SW 1271 (cell line): Measurements from ENCODE around the gene AK5.

Experiments used
- DNase-seq, 2 experiments: peaks; one replicate each; lab custom pipeline; 2025; lab: John Stamatoyannopoulos, UW

Gene AK5

DNA sequence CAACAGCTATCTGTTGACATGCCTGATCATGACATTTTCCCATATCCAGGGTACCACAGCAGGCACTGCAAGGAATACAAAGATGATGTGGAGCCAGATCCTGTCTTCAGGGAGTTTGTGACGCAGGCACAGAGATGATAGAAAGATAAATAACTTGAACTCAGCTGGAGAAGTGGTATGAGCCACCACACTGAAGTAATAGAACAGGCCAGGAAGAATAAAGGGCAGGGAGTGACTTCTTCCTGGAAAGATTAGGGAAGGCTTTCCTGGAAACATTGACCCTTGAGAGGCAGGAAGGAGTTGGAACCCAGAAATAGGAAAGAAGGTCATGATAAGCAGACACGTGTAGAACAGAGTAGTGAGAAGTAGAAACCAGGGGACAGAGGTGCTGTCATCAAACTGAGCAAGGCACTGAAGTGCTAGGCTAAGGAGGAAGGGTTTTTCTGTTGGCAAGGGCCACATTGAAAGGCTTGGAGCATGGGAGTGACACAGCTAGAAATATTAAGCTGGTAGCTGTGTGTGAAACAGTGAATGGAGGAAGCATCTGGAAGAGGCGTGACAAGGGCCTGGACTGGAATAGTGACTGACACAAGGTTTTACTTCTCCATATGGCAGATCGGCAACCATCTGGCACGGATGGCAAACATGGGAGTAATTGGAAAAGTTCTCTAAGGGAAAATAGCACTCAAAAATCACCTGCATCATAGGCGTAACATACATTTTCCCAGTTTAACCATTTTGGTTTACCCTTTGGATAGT is 68.4 kb downstream of the AK5 start:
- no peak for DNase-seq

DNA sequence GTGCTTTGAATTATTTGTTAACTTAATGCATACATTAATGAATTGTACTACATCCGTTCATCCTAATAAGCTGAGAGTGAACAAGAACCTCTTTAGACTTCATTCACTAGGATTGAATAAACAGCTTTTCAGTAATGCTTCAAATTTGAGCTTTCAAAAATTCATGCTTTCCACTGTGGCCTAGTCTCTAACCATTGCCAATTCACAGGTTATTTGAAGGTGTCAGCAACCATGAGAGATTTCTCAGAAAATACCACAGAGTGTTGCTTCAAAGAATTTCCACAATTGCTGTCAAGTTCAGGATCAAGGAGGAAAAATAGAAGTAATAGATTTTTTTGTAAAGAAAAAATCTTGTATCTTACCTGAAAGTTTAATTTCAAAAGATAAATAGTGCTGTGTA is 72.7 kb downstream of the AK5 start:
- no peak for DNase-seq

DNA sequence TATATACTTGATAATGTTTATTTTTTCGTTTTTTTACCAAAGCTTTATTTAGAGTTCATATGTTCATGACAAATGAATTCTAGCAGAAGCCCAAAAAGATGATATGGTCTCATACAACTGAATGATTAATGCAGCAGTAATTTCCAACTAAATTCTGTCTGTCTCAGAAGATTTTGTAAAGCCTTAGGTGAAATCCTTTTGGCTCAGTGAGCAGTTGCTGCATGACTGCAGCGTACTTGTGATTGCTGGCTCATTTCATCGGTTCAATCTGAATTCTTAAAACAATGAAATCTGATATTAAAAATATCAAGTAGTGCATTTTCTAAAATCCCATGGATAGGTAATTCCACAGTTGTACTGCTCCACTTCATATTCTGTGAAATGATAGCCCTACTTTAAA is 73.2 kb downstream of the AK5 start:
- no peak for DNase-seq

DNA sequence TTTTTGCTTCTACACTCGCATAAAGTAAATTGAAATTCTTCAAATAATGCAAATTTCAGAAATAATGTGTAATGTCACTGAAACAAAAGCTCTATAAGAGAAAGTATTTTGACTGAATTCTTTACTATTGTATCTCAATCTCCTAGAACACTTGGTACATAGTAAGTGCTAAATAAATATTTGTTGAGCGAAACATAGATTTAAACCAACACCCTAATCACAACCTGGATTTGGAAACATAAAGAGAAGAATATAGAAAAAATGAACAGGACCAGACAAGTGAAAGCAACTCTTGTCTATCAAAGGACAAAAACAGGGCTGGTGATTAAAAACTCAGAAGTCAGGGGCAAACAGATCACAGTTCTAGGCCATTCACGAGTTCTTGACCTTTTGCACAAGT is 74.3 kb downstream of the AK5 start:
- DNase-seq, result no peak

DNA sequence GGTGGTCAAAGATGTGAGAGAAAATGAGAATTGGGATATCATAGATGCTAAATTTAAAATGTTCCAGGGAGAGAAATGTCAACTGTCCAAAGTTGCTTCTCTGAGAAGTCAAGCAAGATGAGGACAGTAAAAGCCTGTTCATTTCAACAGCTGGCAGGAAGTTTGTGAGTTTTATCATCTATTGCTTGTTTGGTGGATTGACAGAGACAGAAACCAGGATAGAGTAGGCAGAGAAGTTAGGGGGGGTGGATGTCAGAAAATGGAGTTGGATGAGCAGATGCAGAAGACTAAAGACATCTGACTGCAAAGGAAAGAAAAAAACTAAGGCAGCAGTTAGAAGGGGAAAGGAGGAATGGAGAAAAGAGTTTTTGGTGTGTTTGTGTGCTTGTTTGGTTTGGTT is 78.4 kb downstream of the AK5 start:
- DNase-seq, result no peak

DNA sequence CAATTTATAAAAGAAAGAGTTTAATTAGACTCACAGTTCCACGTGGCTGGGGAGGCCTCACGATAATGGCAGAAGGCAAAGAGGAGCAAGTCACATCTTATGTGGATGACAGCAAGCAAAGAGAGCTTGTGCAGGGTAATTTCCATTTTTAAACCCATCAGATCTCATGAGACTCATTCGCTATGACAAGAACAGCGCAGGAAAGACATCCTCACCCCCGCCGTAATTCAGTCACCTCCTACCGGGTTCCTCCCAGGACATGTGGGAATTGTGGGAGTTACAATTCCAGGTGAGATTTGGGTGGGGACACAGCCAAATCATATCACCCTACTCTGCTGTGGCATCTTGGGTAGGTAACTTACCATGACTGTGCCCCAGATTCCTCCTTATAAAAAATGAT is 79.8 kb downstream of the AK5 start:
- no peak for DNase-seq

DNA sequence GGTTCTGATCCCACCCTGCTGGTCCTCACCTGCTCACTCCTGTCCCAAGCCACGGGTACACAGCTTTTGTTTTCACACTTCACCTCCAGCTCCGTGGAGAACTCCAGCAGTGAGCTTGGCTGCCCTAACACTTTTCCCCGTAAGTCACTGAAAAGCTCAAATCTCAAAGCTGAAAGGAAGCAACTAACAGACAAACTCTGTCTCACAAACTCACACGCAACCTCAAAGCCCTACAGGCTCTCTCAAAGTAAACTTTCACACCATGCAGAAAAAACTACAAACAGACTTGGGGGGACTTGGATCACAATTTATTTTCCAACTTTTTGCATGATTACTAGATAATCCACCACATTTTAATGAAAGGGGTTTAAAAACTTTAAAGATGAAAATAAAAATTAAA is 88.3 kb downstream of the AK5 start:
- no peak for DNase-seq

DNA sequence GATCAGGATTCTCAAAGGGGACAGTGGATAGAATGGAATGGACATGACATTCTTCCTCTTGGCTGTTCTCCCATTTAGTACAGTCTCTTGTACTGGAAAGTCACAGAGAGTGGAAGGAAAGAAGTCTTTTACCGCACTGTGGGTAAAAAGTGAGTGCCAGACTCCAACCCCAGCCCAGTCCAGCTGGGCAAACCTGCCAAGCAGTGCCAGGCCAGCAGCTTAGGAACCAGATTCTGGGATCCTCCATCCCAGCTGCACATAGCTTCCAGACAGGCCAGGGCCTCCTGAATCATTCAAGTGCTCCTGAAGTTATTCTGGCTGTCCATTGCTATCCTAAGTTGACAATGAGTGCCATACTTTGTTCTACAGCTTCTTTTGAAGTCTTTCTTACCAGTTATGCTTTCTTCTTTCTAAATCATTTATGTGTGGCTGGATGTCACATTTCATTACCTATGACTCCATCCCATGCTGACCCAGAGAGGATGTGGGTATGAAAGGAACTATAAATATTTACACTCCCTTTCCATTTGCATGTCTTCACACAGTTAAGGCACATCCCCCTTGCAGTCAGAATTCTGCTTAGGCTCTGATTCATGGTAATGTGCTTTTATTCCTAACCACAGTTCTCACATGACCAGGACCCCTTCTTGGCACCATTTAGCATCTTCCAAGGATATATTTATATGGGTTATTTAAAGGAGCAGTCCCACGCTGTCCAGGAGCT is 88.9 kb downstream of the AK5 start:
- no peak for DNase-seq

DNA sequence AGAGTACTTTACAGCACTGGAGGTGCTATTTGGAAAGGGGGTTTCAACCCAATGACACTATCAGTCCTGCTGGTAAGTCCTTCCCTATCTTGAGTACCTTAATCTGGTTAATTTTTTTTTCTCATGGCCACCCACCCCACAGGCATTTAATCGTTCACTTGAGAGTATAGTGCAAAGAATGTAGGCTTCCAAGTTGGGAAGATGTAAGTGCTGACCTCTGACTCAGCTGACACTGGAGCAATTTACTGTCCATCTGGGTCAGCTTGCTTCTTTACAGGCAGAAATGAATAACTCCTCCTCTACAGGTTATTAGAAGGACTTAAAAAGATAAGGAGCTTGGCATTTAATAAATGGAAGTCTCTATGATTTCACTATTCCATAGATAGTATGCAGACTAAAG is 89.6 kb downstream of the AK5 start:
- DNase-seq, result no peak

DNA sequence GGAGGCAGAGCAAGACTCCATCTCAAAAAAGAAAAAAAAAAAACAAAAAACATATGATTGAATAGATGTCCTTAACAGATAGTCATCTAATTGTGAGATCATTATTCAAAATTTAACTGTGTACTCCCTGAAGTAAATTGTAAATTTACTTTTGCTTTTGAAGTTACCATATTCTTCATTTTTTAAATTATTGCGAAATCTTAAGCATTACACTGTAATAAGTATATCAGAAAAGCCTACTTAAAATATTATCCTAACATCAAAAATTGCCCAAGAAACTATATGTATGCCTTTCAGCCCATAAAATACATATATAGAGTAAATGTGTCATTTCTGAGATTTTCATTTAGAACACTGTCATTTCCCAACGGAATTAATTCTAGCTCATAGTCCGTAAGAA is 91.9 kb downstream of the AK5 start:
- no peak for DNase-seq

DNA sequence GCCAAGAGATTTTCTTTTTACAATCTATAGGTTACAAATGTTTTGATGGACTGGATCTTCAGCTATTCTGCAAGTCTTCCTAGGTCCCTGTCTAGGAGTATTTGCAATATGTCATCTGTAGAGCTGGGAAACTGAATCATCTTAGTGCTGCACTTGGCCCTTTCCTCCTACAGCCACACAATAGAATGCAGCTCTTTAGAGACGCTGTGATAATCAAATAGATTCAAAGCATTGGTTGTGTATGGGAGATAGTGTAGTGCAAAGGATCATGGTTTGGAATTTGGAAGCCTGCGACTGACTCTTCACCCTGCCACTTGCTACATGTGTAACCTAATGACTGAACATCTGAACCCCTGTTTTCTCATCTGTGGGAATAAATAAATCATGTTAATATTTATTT is 93.7 kb downstream of the AK5 start:
- DNase-seq, result no peak

DNA sequence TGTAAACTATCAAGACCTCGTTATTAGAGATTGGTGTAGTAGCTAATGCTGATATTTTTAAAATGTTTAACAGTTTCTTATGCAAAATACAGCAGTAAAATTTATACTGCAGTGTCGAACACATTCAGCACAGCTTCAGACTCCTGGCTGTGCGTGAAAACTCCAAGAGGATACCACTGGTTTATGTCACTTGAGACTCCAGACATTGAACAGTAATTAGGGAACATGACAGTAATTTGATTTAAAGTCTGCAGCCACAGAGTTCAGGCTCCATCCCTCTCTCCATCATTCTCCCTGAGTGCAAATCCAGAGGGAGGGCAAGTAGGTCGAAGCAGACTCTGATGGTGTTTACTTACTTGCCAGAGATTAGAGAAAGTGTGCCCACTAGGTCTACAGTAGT is 94.2 kb downstream of the AK5 start:
- no peak for DNase-seq

DNA sequence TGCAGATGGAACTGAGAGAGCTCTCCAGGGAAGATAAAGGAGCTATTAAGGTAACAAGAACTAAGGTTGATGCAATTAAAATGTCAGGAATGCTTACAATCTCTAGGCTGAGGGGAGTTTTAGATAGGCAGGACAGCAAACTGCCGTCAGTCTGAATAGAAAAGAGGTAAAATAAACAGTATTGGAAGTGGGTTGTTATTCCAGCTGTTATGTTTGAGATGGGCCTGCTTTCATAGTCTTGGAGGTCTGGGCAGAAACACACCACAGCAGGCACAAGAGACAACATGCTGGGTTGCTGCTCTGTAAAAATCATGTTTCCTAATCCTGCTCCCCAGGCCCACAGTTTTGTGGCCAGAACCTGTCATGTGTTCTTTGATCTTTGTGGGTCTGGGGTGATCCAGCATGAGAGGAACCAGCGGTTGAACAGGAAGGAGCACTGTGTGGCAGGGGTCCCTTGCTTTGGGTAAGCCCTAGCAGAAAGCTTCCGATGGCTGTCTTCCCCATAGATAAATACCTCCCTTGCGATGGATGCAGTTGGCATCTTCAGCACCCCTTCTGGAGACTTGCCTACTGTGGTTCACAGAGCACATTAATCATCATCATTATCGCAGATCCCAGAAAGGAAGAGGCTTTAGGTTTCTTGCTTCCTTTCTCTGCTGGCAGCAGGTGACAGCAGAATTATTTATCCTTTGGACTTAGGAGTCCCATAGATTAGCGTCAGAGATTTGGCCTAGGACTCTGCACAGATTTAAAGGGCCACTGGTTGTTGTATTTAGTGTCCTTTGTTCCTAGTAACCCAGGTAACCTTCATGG is 97.1 kb downstream of the AK5 start:
- DNase-seq, result no peak

DNA sequence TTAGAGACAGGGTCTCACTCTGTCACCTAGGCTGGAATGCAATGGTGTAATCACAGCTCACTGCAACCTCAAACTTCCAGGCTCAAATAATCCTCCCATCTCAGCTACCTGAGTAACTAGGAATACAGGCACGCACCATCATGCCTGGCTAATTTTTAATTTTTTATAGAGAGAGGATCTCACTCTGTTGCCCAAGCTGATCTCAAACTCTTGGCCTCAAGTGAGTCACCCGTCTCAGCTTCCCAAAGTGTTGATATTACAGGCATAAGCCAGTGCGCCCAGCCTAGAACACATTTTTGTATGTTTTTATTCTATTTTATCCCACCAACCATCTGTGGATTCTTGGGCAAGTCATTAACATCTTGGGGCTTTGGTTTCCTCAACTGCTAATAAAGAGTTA is 100.5 kb downstream of the AK5 start:
- DNase-seq, result no peak

DNA sequence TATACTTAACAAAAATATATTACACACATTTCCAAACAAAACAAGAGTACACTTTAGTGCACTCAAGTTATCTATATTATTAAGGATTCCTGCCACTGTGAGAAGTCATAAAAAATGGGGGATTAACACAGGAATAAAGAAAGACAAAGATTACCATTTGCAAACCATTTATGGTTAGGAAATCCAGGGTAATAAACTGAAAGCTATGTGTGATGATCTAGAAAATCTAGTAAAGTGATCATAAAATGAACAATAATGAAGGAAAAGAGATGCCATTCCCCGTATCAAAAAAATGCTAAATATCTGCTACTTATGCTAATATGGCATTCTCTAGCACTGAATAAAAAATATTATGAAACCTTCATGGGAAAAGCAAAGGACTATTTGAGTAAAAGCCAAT is 101.4 kb downstream of the AK5 start:
- DNase-seq, result no peak

DNA sequence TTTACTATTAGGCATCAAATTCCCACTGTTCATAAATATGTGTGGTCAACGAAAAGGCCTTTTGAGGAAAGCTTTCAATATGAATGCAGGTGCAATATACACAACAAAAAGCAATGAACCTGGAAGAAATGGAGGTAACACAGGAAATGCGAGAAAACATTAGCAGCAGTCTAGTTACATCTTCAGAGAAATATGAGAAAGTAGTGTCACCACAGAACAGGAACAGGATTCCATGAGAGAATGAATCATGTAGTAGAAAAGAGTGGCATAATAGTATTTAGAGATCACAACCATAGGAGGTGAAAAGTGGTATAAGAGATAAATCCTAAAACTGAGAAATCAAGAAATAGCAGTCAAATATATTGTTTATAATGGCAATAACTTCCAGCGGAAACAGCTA is 103.7 kb downstream of the AK5 start:
- DNase-seq, result no peak

DNA sequence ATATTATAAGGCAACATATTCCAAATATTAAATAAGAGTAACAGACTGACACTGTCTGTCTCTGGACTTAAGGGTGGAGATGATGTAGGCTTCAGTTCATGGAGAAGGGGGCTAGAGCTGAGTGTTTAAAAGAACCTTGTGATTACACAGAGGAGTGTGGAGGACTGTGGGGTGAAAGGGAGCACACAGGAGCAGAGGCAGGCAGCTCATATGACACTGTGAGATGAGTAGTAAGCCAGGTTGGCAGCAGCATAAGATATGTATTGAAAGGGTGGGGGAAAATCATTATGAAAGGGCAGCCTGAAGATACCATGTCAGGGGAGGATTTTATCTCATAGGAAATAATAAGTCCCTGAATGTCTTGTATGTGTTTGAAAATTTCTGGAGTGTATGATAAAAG is 104.5 kb downstream of the AK5 start:
- DNase-seq, result no peak

DNA sequence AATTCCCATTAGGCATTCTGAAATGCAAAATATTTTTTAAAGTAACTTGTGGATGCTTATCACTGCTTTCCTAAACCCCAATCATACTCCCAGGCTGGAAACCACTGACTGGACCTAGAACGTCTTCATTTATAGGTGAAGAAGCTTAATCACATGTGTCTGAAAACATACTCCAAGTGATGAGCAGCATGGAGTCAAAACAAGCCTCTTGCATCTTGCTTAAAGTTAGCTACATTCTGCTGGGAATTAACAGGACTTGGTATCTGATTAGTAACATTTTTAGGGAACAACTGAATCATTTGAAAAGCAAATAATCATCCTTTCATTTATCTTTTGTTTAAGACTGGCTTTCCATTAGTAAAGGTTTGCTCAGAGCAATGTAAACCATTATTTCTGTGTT is 105.7 kb downstream of the AK5 start:
- DNase-seq, result no peak

DNA sequence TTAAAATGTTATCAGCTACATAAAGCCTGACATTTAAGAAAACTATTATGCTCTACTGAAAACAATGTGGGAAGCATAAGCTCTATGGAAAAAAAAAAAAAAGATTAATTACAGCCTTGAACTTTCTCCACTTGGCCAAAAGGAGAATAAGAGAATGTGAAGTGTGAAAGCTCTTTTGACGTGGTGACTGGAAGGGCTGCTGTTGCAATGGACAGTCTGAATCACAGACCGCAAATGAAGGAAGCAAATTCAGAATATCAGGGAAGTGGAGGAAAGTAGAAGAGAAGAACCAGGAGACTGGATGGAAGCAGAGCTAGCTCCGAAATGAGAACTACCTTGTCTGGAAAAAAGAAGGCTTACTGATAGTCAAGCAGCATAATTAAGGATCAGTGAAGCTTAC is 106.8 kb downstream of the AK5 start:
- DNase-seq, result no peak

DNA sequence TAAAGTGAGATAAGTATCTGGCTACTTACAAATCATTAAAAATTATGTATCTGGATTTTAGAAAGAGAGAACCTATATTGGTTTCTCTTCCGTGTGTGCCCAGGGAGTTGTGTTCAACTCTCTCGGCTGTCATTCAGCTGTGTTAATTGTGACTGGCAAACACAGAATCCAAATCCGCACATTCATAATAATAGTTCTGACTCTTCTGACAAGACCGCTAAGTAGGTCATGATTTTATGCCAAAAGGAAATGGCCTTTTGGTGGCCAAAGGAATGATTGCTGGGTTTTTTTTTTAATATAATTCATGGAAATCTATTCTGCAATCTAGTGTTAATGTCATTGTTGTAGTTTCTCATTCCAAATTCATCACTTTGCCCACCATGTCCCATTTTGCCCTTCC is 110.7 kb downstream of the AK5 start:
- DNase-seq, result no peak

DNA sequence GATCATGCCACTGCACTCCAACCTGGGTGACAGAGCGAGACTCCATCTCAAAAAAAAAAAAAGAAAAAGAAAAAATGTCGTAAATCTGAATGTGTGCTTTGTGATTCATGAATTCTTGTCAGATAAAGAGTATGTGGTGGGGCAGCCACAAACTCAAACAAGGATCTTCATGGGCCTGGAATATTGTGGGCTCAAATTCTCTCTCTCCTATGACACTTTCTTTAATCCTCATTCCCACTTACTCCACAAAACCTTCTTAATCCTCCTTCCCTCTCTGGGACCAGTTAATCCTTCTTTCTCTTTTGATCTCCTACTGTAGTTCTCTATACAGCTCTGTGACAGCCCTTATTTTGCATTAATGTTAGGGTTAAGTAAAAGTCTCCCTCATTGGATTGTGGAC is 112.3 kb downstream of the AK5 start:
- no peak for DNase-seq

DNA sequence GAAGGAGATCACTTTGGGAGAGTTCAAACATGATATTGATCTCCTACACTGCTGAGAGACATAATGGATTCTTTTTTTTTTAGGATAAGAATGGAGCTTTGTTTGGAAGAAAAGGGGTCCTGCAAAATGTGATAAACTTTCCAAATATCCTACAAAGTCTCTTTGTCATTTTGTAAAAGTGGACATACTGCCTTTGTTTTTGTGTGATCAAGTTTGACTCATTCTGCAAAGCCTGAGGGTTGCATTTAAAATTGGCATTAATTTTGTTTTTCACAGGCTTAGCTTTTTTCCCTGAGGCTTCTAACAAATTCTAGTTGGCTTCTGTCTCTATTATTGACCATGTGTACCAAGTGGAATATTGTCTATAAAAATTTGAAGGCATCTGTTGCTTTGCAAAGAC is 113.2 kb downstream of the AK5 start:
- no peak for DNase-seq

DNA sequence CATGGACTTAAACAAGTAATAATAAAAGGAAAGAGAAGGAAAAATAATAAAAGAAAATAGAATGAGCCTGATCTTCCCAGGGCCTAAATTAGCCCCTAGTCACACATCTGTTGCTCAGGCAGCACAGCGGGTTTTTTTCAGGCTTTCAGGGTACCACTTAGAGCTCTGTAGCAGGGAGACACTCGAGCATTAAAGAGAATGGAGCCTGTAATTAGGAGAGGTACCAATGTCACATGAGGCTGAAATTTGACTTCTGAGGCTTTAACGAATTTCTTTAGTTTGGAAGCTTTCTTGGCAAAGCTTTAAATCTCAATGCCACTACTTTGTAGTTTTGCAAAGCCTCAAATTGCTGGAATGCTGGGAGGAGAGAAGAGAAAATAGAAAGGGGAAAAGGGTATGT is 116.3 kb downstream of the AK5 start:
- DNase-seq, result no peak
